HepG2 (cell line): ENCODE data around the gene SH3BP2. TPM values are rescaled to one million over a fixed set of nuclear protein-coding genes. Genes with fewer than 3 reads are reported as not detected.
A peak's percentile ranks its signal among the peaks of the same experiment; 100 is the strongest.

ENCODE experiments used
- ATAC-seq: fragments of 200-7000 bp; cut with Tn5 transposase; 3 replicates; pipeline ENCODE4 v1.9.1; 2020; ENCODE audit warnings: mild to moderate bottlenecking, moderate library complexity
- BruUV-seq: library from RNA; stranded (reverse); fragments of 400-500 nt; replicated peaks from 2 replicates; lab custom pipeline; 2021; lab: Mats Ljungman, UMichigan
- CTCF ChIA-PET: fragments of 300-600 bp; formaldehyde crosslinking; extraction: SDS; loops from one replicate; lab custom pipeline; 2021; ENCODE audit warnings: low total read pairs, inconsistent platforms, low intra/inter-chr PET ratio; lab: Yijun Ruan, JAX
- POLR2A ChIA-PET: fragments of 350-600 bp; sonication (Branson Sonifier 250); formaldehyde crosslinking; loops from one replicate; lab custom pipeline; 2020; ENCODE audit warnings: antibody characterized with exemption, inconsistent platforms; lab: Yijun Ruan, JAX
- DNase-seq: peaks from one replicate; pipeline ENCODE4 v3.0.0-alpha.2; 2015; ENCODE audit warnings: low spot score
- FAIRE-seq: peaks from 3 replicates; lab custom pipeline; 2011; peaks lifted over from hg19 to GRCh38; lab: Jason Lieb, UNC
- H2AFZ ChIP-seq: one replicate; pipeline ENCODE4 v1.6.1; 2011; ENCODE audit warnings: low read length, inconsistent platforms
- H3K27ac ChIP-seq: fragments of 300-600 bp; 3 replicates; pipeline ENCODE4 v1.8.0; 2011; ENCODE audit warnings: mixed run types, mild to moderate bottlenecking, mixed read lengths, low read length, inconsistent platforms; ENCODE audit not compliant: insufficient read depth; ENCODE audit errors: extremely low read length
- H3K27me3 ChIP-seq, 2 experiments: fragments of 200-600 bp in 1 of 2; 2 replicates in 1 of 2; 3 replicates in 1 of 2; pipeline versions ENCODE4 v1.6.0 to v1.8.0; 2011; ENCODE audit warnings: low read length in 2 of 2, mild to moderate bottlenecking in 2 of 2, moderate library complexity in 2 of 2, inconsistent platforms in 1 of 2; ENCODE audit not compliant: insufficient read depth in 2 of 2, control insufficient read depth in 1 of 2
- H3K36me3 ChIP-seq, 2 experiments: fragments of 200-600 bp in 1 of 2; replicated peaks in 1 of 2; 2 replicates in 1 of 2; 3 replicates in 1 of 2; pipeline versions ENCODE4 v1.5.1 to v1.8.0; 2011; ENCODE audit warnings: low read length in 2 of 2, inconsistent platforms in 1 of 2; ENCODE audit not compliant: insufficient read depth in 2 of 2, control insufficient read depth in 1 of 2
- H3K4me1 ChIP-seq: 2 replicates; pipeline ENCODE4 v1.5.1; 2012; ENCODE audit warnings: low read length, inconsistent platforms; ENCODE audit not compliant: insufficient read depth
- H3K4me2 ChIP-seq: 2 replicates; pipeline ENCODE4 v1.6.0; 2011; ENCODE audit warnings: low read depth, low read length, inconsistent platforms
- H3K4me3 ChIP-seq, 3 experiments: fragments of 200-600 bp in 1 of 3; sonication (generic), shearing (Covaris generic) in 1 of 3; replicated peaks in 1 of 3; 2 replicates each; pipeline ENCODE4 v1.5.1; 2011 to 2016; ENCODE audit warnings: low read length in 3 of 3, inconsistent platforms in 2 of 3, low read depth in 2 of 3, mild to moderate bottlenecking in 2 of 3, control low read depth in 1 of 3, mixed read lengths in 1 of 3; ENCODE audit not compliant: insufficient read depth in 1 of 3
- H3K79me2 ChIP-seq: one replicate; pipeline ENCODE4 v1.6.1; 2011; ENCODE audit warnings: low read length, inconsistent platforms; ENCODE audit not compliant: insufficient read depth
- H3K9ac ChIP-seq: 2 replicates; pipeline ENCODE4 v1.6.0; 2011; ENCODE audit warnings: mild to moderate bottlenecking, low read depth, low read length, inconsistent platforms; ENCODE audit not compliant: insufficient read depth
- H3K9me3 ChIP-seq: 2 replicates; pipeline ENCODE4 v1.5.1; 2012; ENCODE audit warnings: mild to moderate bottlenecking, low read length
- H4K20me1 ChIP-seq: 2 replicates; pipeline ENCODE4 v1.6.0; 2011; ENCODE audit warnings: inconsistent platforms, mild to moderate bottlenecking, low read length, moderate library complexity; ENCODE audit not compliant: insufficient read depth
- AGO2 ChIP-seq: fragments of 200-400 bp; formaldehyde crosslinking; optimal IDR thresholded peaks from 2 replicates; pipeline ENCODE3; 2017; ENCODE audit warnings: mild to moderate bottlenecking, low read depth, low read length, moderate library complexity
- KLF13 ChIP-seq: sonication (generic); formaldehyde crosslinking; IDR thresholded peaks from 2 replicates; pipeline ENCODE4 v1.4.0; 2020; ENCODE audit warnings: mild to moderate bottlenecking, missing genetic modification reagents
- ZEB1 ChIP-seq: IDR thresholded peaks from 2 replicates; pipeline ENCODE4 v1.6.1; 2012; ENCODE audit warnings: mild to moderate bottlenecking, low read depth, inconsistent platforms; ENCODE audit not compliant: insufficient replicate concordance
- WGBS: methylation state at CpG from one replicate; pipeline ENCODE4 v1.1.6; 2017; ENCODE audit warnings: low lambda C conversion rate; 5-methylcytosine and 5-hydroxymethylcytosine counted together
- in situ Hi-C: cut with HindIII; loops from 2 replicates; pipeline ENCODE4 v1.10.0; 2017; ENCODE audit warnings: low pct_unique_long_range_greater_than_20kb; ENCODE audit not compliant: extremely low pct_ligation_motif_present
- intact Hi-C: fragments of 100-400 bp; cut with micrococcal nuclease; formaldehyde crosslinking; loops from one replicate; pipeline ENCODE4 v1.10.0; 2022; ENCODE audit not compliant: unreplicated experiment
- polyA plus RNA-seq, 8 experiments: library from polyadenylated mRNA; depleted of rRNA in 3 of 8; stranded (reverse) in 7 of 8; unstranded in 1 of 8; fragments of >200 nt; fragmentation: Illumina TruSeq in 4 of 8; extraction: Trizol in 4 of 8; gene quantifications; 2 replicates each; pipeline versions ENCODE4 v1.2.1 to v1.2.3, GENCODE V29; 2011 to 2016; ENCODE audit warnings: low read depth in 4 of 8, missing spikeins in 1 of 8, mixed read lengths in 1 of 8; ENCODE audit not compliant: insufficient read depth in 1 of 8
- total RNA-seq, 5 experiments: library from RNA; depleted of rRNA; stranded (reverse); fragments of >200 nt; fragmentation: Illumina TruSeq; extraction: Trizol; gene quantifications; 2 replicates each; pipeline ENCODE4 v1.2.3, GENCODE V29; 2016; ENCODE audit warnings: low read depth in 1 of 5
- TF ChIP-seq, protein P1 (sequence below): sonication (generic); formaldehyde crosslinking; IDR thresholded peaks from 2 replicates; pipeline ENCODE4 v1.4.0; 2020; ENCODE audit warnings: mild to moderate bottlenecking, missing genetic modification reagents
- TF ChIP-seq, protein P2 (sequence below): IDR thresholded peaks from 2 replicates; pipeline ENCODE4 v1.6.1; 2016; ENCODE audit warnings: low read depth, borderline replicate concordance

Gene SH3BP2
- total and polyA plus RNA-seq, 2 of the 13 experiments (the other 11 are each of a cell fraction or from before 2014, with no cell fraction given), result 16.9 to 34.5 TPM

DNA sequence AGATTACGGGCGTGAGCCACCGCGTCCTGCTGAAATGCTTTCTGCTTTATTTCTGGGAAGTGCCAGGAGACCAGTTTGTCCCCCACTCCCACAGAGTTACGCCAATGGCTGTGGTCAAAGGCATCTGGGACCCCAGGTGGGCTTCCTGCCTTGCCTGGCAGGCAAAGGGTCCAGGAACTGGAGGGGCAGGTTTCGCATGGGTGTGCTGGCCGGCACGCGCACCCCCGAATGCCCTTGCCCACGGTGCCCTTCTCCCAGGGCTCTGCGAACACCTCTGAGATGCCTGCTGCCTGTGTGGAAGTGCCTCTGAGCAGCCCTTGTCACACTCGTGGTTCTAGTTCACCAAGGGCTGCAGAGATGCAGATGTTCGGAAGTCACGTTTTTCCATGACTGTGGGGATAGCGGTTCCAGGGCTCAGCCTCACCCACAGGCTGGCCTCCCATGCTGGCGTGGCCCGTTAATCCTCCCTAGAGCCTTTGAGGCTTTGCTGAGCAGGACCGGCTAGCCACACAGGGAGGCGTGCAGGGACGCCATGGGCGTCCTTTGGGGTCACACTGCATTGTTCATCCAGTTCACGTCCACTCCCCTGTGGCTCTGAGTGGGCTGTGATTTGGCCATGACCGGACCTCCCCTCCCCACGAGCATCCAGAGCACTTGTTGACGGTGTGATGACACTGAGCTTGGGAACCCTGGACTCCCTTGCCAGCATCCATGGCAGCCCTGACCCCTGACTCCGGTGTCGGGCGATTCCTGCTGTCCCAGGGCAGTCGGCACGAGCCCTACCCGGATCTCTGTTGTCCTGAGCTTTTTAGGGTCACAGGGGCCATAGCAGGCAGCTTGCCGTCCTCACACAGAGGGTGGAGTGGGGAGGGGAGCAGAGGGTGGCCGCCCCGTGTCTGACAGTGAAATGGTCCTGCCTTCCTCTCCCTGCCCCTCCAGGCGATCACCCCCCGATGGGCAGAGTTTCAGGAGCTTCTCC is 38.0 kb downstream of the SH3BP2 start:
- no peak overlapping the region for H3K4me2 ChIP-seq
- POLR2A ChIA-PET, result no interaction called here
- WGBS, result 96% methylated on average over 11 of the region's 37 CpGs
- H3K27me3 ChIP-seq, result no peaks in the 10 kb centered on the region
- no peak overlapping the region for H3K9ac ChIP-seq
- H3K4me3 ChIP-seq, result no peak overlapping the region
- no peak overlapping the region for H2AFZ ChIP-seq
- TF ChIP-seq AGO2 (peak; percentile 43), KLF13 (CRISPR knock-in tag) (no peak)
- no peak overlapping the region for H3K27ac ChIP-seq
- in situ Hi-C loops, result no loop called here
- peaks cover 11% of the 10 kb centered on the region for H3K4me1 ChIP-seq
- ATAC-seq (no peak), FAIRE-seq (no peak), DNase-seq (no peak)
- BruUV-seq, result no TSS peak
- intact Hi-C loops, result no loop called here
- CTCF ChIA-PET, result no interaction called here
- H3K79me2 ChIP-seq, result no peaks in the 10 kb centered on the region
- no peaks in the 10 kb centered on the region for H3K9me3 ChIP-seq
- peaks cover 14 to 41% of the 10 kb centered on the region in 2 experiments; a peak in 4 of 5 replicates for H3K36me3 ChIP-seq
- no peaks in the 10 kb centered on the region for H4K20me1 ChIP-seq

GRCh38 chr4:2831611-2832308 is 38.9 kb downstream of the SH3BP2 start:
- WGBS, result 98% methylated on average over 25 of the region's 36 CpGs
- Histone ChIP-seq H3K27me3 (no peaks in the 10 kb centered on the region), H3K36me3 (peaks cover 14 to 38% of the 10 kb centered on the region in 2 experiments; a peak in 4 of 5 replicates), H3K79me2 (no peaks in the 10 kb centered on the region), H2AFZ (no peak overlapping the region), H3K9me3 (no peaks in the 10 kb centered on the region), H3K9ac (no peak overlapping the region), H3K4me3 (no peak overlapping the region), H3K27ac (no peak overlapping the region), H3K4me1 (peaks cover 11% of the 10 kb centered on the region), H3K4me2 (no peak overlapping the region), H4K20me1 (no peaks in the 10 kb centered on the region)
- DNase-seq (no peak), ATAC-seq (no peak), FAIRE-seq (no peak)
- in situ Hi-C loops, result no loop called here
- ChIA-PET POLR2A (no interaction called here), CTCF (no interaction called here)
- intact Hi-C loops, result no loop called here
- no TSS peak for BruUV-seq
- TF ChIP-seq, protein P1, sequence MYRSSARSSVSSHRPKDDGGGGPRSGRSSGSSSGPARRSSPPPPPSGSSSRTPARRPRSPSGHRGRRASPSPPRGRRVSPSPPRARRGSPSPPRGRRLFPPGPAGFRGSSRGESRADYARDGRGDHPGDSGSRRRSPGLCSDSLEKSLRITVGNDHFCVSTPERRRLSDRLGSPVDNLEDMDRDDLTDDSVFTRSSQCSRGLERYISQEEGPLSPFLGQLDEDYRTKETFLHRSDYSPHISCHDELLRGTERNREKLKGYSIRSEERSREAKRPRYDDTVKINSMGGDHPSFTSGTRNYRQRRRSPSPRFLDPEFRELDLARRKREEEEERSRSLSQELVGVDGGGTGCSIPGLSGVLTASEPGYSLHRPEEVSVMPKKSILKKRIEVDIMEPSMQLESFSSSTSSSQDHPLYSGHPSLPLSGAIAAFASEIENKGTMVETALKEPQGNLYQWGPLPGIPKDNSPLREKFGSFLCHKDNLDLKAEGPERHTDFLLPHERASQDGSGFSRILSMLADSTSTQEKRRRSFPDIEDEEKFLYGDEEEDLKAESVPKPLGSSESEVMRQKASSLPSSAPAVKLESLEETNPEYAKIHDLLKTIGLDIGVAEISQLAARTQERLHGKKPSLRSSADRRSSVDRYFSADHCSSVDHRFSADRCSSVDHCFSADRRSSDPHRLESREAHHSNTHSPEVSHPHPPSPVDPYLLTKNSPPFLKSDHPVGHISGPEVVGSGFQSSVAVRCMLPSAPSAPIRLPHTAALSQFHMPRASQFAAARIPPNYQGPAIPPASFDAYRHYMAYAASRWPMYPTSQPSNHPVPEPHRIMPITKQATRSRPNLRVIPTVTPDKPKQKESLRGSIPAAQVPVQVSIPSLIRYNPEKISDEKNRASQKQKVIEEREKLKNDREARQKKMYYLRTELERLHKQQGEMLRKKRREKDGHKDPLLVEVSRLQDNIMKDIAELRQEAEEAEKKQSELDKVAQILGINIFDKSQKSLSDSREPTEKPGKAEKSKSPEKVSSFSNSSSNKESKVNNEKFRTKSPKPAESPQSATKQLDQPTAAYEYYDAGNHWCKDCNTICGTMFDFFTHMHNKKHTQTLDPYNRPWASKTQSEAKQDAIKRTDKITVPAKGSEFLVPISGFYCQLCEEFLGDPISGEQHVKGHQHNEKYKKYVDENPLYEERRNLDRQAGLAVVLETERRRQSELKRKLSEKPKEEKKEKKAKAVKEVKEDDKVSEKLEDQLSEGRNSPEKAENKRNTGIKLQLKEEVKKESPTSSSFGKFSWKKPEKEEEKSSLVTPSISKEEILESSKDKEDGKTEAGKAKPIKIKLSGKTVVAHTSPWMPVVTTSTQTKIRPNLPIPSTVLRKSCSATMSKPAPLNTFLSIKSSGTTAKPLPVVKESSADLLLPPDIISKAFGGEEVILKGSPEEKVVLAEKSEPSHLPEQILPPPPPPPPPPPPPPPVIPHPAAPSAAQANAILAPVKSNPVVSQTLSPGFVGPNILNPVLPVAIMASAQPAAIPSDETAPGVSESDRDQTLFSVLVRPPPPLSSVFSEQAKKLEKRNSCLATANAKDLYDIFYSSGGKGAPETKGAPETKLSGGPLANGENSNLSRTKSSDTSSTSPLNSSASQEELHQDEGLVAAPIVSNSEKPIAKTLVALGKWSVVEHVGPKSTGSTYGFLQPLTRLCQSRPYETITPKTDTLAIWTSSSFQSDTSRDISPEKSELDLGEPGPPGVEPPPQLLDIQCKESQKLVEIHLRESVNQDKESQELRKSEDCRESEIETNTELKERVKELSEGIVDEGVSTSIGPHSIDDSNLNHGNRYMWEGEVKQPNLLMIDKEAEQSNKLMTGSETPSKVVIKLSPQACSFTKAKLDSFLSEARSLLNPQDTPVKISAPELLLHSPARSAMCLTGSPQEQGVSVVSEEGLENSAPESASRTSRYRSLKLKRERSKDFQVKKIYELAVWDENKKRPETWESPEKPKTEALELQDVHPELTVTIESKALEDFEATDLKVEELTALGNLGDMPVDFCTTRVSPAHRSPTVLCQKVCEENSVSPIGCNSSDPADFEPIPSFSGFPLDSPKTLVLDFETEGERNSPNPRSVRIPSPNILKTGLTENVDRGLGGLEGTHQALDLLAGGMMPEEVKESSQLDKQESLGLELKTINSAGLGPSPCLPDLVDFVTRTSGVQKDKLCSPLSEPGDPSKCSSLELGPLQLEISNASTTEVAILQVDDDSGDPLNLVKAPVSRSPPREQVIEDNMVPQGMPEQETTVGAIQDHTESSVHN (CRISPR knock-in tag), result no peak
- no peak for TF ChIP-seq ZEB1
- TF ChIP-seq, protein P2, sequence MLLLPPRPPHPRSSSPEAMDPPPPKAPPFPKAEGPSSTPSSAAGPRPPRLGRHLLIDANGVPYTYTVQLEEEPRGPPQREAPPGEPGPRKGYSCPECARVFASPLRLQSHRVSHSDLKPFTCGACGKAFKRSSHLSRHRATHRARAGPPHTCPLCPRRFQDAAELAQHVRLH (CRISPR knock-in tag), result no peak
